Activated CD4-positive, alpha-beta memory T cell treated with anti-CD3 and anti-CD28 coated beads for 36 hours (primary cell): Measurements from ENCODE around the gene CRTC3. TPM values are rescaled to one million over a fixed set of nuclear protein-coding genes. Genes with fewer than 3 reads are reported as not detected.

Experiments used
- CTCF ChIA-PET: fragments of 350-600 bp; sonication (Branson Sonifier 250); formaldehyde crosslinking; loops from one replicate; lab custom pipeline; 2021; ENCODE audit warnings: antibody characterized with exemption, inconsistent platforms; lab: Charles Lee
- POLR2A ChIA-PET: fragments of 350-600 bp; sonication (Branson Sonifier 250); formaldehyde crosslinking; loops from one replicate; lab custom pipeline; 2021; ENCODE audit warnings: antibody characterized with exemption; lab: Charles Lee
- DNase-seq: peaks from one replicate; pipeline ENCODE4 v3.0.0-alpha.2; 2020
- H3K27ac Mint-ChIP-seq: one replicate; pipeline ENCODE4 v1.8.0; 2021; ENCODE audit warnings: mixed read lengths
- H3K27me3 Mint-ChIP-seq: one replicate; pipeline ENCODE4 v1.8.0; 2021; ENCODE audit warnings: mixed read lengths
- H3K36me3 Mint-ChIP-seq: one replicate; pipeline ENCODE4 v1.8.0; 2021; ENCODE audit warnings: mixed read lengths
- H3K4me1 Mint-ChIP-seq: one replicate; pipeline ENCODE4 v1.8.0; 2021; ENCODE audit warnings: low read depth, mixed read lengths
- H3K4me3 Mint-ChIP-seq: one replicate; pipeline ENCODE4 v1.8.0; 2021; ENCODE audit warnings: mild to moderate bottlenecking, mixed read lengths
- H3K9me3 Mint-ChIP-seq: one replicate; pipeline ENCODE4 v1.8.0; 2021; ENCODE audit warnings: mixed read lengths
- intact Hi-C: fragments of 100-400 bp; cut with micrococcal nuclease; formaldehyde crosslinking; loops from one replicate; pipeline ENCODE4 v1.15.1; 2023
- total RNA-seq, 2 experiments: library from RNA; stranded (reverse); gene quantifications; one replicate each; pipeline ENCODE4 v1.2.3, GENCODE V29; 2021

CRTC3 gene, protein sequence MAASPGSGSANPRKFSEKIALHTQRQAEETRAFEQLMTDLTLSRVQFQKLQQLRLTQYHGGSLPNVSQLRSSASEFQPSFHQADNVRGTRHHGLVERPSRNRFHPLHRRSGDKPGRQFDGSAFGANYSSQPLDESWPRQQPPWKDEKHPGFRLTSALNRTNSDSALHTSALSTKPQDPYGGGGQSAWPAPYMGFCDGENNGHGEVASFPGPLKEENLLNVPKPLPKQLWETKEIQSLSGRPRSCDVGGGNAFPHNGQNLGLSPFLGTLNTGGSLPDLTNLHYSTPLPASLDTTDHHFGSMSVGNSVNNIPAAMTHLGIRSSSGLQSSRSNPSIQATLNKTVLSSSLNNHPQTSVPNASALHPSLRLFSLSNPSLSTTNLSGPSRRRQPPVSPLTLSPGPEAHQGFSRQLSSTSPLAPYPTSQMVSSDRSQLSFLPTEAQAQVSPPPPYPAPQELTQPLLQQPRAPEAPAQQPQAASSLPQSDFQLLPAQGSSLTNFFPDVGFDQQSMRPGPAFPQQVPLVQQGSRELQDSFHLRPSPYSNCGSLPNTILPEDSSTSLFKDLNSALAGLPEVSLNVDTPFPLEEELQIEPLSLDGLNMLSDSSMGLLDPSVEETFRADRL
- total RNA-seq, result 10 to 100 TPM; 34.7 to 37.8 TPM

DNA sequence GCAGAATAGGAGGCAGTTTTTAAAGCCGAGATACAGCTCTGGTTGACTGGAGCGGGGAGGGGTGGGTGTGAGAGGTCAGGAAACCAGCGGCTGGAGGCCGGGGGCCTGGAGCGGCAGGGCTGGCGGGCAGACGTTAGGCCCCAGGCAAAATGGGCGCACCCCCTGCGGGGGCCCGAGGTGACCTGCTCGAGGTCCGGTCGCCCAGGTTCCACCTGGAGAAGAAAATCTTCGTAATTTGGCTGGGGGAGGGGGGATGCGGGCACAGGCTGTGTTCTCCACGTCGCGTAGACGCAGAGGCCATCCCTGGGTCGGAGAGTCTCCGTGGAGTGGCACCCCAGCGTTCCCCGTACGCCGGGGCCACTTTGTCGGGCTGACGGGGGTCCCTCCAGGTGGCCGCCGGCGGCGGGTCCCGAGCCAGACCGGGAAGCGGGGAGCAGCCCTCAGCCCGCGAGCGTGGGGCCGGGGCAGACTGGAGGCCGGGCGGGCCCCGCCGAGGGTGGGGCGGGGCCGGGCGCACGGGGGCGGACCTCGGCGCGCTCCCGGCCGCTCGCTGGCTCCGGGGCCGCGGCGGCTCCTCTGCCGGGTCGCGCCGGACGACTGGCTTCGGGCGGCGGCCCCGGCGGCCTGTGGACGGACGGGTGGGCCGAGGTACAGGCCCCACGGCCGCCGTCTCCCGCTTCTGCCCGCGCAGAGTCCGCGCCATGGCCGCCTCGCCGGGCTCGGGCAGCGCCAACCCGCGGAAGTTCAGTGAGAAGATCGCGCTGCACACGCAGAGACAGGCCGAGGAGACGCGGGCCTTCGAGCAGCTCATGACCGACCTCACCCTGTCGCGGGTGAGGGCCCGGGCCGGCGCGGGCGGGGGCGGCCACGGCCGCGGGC, at the start of gene CRTC3:
CRTC3 (plus strand) TSS at position 553 of the 879 bp plus-strand sequence; CDS start at position 702, 149 bp downstream.
- CTCF ChIA-PET, result interaction anchor here (0.7 to 2.3 kb wide), 4 partner anchors 10 to 406 kb away, joined by 3 to 12 read pairs (median 6); no protein-coding TSS in a partner anchor
- H3K9me3 Mint-ChIP-seq, result no peaks in the 10 kb centered on the region
- H3K27ac Mint-ChIP-seq, result peak within 1 kb of the TSS; percentile 81
- intact Hi-C loops, result loop anchor here (1.0 to 2.0 kb wide), 2 partner anchors 10 to 67 kb away; no protein-coding TSS in a partner anchor
- peak within 1 kb of the TSS; percentile 91 for H3K4me3 Mint-ChIP-seq
- H3K4me1 Mint-ChIP-seq, result peaks cover 39% of the 10 kb centered on the region
- peaks cover 8% of the 10 kb centered on the region for H3K36me3 Mint-ChIP-seq
- no peaks in the 10 kb centered on the region for H3K27me3 Mint-ChIP-seq
- POLR2A ChIA-PET, result interaction anchor here (0.9 to 2.1 kb wide), 8 partner anchors 10 to 374 kb away, joined by 3 to 16 read pairs (median 3); partner anchors contain the start of gene MAN2A2
- DNase-seq, result peak; percentile 64

DNA sequence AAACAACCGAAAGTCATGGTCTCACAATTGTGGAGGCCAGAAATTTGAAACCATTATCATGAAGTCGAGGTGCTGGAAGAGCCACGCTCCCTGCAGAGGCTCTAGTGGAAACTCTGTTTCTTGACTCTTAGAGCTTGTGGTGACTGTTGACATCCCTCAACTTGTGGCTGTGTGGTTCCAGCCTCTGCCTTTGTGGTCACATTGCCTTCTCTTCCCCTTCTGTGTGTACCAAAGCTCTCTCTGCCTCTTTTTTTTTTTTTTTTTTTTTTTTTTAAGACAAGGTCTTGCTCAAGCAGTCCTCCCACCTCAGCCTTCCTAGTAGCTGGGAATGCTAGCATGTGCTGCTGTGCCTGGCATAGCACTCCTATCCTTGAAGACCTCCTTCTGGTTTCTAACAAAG, 48.7 kb upstream of the CRTC3 start:
- CTCF ChIA-PET, result interaction anchor here (0.6 to 5.7 kb wide), 15 partner anchors 11 to 378 kb away, joined by 3 to 107 read pairs (median 7); no protein-coding TSS in a partner anchor
- Mint-ChIP-seq H3K27me3 (no peaks in the 10 kb centered on the region), H3K27ac (no peak overlapping the region), H3K4me1 (peaks cover 35% of the 10 kb centered on the region), H3K36me3 (peaks cover 57% of the 10 kb centered on the region), H3K4me3 (no peak overlapping the region), H3K9me3 (no peaks in the 10 kb centered on the region)
- DNase-seq, result peak; percentile 54
- intact Hi-C loops, result no loop called here
- POLR2A ChIA-PET, result no interaction called here

DNA sequence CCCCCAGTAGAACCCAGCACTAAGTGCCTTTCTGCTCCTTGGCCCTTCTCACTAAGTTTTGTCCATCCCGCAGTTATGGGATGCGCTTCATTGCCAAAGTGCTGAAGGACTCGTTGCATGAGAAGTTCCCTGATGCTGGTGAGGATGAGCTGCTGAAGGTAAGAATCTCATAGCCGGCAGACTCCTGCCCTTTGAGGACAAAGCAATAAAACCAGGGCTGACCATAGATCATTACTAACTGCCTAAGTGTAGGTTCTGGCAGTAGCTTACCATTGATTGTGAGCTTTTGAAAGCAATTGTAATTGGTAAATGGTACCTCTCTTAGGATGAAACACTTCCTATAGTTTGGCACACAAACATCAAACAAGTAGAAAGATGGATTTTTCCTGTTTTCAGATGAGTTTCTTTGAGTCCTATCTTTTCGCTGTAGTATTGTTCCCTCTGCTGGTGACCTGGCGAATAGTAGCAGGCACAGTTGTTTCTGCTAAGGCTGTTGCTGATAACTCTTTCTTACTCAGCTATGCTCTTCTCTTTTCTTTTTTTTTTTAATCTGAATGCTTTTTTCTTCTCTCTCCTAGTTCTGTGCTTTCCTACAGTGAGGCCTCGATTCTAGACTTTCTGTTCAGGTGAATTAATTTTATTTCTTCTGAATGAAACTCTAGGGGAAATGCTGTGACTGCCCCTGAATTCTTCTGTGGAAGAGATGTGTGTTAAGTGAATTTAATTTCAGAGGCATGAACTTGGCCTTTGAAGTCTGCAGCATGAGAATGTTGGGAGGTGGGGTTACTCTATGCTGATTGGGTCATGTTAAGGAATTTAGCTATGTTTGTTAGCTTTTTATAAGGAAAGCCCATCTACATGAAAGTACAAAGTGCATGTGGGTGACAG, 47.4 kb upstream of the CRTC3 start:
- H3K4me1 Mint-ChIP-seq, result peaks cover 30% of the 10 kb centered on the region
- intact Hi-C loops, result loop anchor here (1.0 kb wide), 2 partner anchors 120 to 162 kb away; no protein-coding TSS in a partner anchor
- H3K27me3 Mint-ChIP-seq, result no peaks in the 10 kb centered on the region
- H3K9me3 Mint-ChIP-seq, result no peaks in the 10 kb centered on the region
- CTCF ChIA-PET, result interaction anchor here (0.6 to 5.7 kb wide), 32 partner anchors 9 to 304 kb away, joined by 3 to 107 read pairs (median 5); partner anchors contain the start of gene ZNF774
- peaks cover 63% of the 10 kb centered on the region for H3K36me3 Mint-ChIP-seq
- peak; percentile 62 for DNase-seq
- H3K4me3 Mint-ChIP-seq, result no peak overlapping the region
- H3K27ac Mint-ChIP-seq, result peak overlapping the region; percentile 9
- POLR2A ChIA-PET, result no interaction called here

DNA sequence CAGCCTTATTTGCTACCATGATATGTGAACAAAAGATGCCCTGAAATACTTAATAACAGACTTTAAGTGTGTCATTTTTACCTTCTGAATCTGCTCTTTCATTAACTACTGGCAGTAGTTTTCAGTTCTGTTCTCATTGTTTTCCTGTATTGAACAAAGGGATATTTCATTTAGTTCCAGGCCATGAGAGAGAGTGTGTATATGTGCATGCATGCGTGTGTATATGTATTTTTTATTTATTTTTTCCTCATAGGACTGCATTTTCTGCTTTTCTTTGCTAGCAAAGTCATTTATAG, 46.8 kb upstream of the CRTC3 start:
- H3K4me1 Mint-ChIP-seq, result peaks cover 26% of the 10 kb centered on the region
- POLR2A ChIA-PET, result no interaction called here

GRCh38 chr15:90483637-90484036, 46.1 kb upstream of the CRTC3 start:
- Mint-ChIP-seq H3K27ac (no peak overlapping the region), H3K27me3 (no peaks in the 10 kb centered on the region), H3K4me1 (peaks cover 24% of the 10 kb centered on the region), H3K4me3 (no peak overlapping the region), H3K9me3 (no peaks in the 10 kb centered on the region), H3K36me3 (peaks cover 65% of the 10 kb centered on the region)
- CTCF ChIA-PET, result interaction anchor here (1.8 to 5.7 kb wide), 5 partner anchors 35 to 163 kb away, joined by 7 to 107 read pairs (median 13); no protein-coding TSS in a partner anchor
- POLR2A ChIA-PET, result no interaction called here
- intact Hi-C loops, result no loop called here
- DNase-seq, result no peak

More for the DNA sequence above, 46.8 kb upstream of the CRTC3 start:
- Mint-ChIP-seq H3K9me3 (no peaks in the 10 kb centered on the region), H3K36me3 (peaks cover 62% of the 10 kb centered on the region), H3K27me3 (no peaks in the 10 kb centered on the region), H3K4me3 (no peak overlapping the region), H3K27ac (no peak overlapping the region)
- no peak for DNase-seq
- intact Hi-C loops, result no loop called here
- CTCF ChIA-PET, result interaction anchor here (1.2 to 5.7 kb wide), 21 partner anchors 9 to 190 kb away, joined by 3 to 107 read pairs (median 7); partner anchors contain the start of gene ZNF774

DNA sequence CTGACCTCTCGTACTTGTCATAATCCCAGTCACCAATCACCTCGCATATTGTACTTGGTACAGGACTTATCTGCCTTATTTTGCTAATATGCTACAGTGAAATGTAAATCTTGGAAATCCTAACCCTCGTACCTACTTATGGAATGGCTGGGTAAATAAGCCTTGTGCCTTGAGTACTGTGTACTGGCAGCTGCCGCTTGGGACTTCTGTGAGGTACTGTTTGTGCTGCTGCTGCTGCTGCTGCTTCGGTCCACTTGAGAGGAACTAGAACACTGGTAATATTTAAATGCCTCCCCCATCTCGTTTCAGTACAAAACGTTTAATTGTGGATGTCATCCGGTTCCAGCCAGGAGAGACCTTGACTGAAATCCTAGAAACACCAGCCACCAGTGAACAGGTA, 42.5 kb upstream of the CRTC3 start:
- peaks cover 60% of the 10 kb centered on the region for H3K36me3 Mint-ChIP-seq
- no peak for DNase-seq
- intact Hi-C loops, result no loop called here
- no peaks in the 10 kb centered on the region for H3K27me3 Mint-ChIP-seq
- no peaks in the 10 kb centered on the region for H3K9me3 Mint-ChIP-seq
- CTCF ChIA-PET, result interaction anchor here (0.7 to 1.9 kb wide), 2 partner anchors 9 to 167 kb away, joined by 3 to 8 read pairs; no protein-coding TSS in a partner anchor
- POLR2A ChIA-PET, result no interaction called here
- H3K4me3 Mint-ChIP-seq, result no peak overlapping the region
- H3K27ac Mint-ChIP-seq, result no peak overlapping the region
- peaks cover 5% of the 10 kb centered on the region for H3K4me1 Mint-ChIP-seq

DNA sequence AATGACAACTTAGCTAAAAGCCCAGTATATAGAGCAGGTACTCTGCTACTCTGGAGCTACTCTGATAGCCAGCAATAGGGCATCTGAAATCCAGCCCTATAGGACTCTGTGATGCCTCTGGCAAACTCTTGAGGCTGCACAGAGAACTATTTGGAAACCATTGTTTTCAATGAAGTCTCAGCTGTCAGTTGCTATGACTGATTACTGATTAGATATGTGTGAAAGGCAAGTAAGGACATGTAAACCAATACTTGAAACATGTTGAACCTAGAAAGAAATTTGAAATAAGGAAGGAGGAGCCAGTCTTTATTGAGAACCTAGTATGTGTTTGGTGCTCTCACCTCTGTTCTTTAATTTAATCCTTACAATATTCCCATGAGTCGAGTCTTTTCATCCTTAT, 40.2 kb upstream of the CRTC3 start:
- no peak for DNase-seq
- H3K4me3 Mint-ChIP-seq, result no peak overlapping the region
- no peaks in the 10 kb centered on the region for H3K27me3 Mint-ChIP-seq
- H3K9me3 Mint-ChIP-seq, result no peaks in the 10 kb centered on the region
- ChIA-PET POLR2A (no interaction called here), CTCF (interaction anchor here (1.3 kb wide), 1 partner anchor 170 kb away, joined by 3 read pairs; no protein-coding TSS in a partner anchor)
- H3K27ac Mint-ChIP-seq, result no peak overlapping the region
- peaks cover 5% of the 10 kb centered on the region for H3K4me1 Mint-ChIP-seq
- H3K36me3 Mint-ChIP-seq, result peaks cover 59% of the 10 kb centered on the region
- intact Hi-C loops, result no loop called here

- H3K36me3 Mint-ChIP-seq, result peaks cover 58% of the 10 kb centered on the region
- no peak for DNase-seq
- ChIA-PET CTCF (interaction anchor here (0.9 to 1.3 kb wide), 2 partner anchors 128 to 170 kb away, joined by 3 read pairs; no protein-coding TSS in a partner anchor), POLR2A (no interaction called here)
- H3K27ac Mint-ChIP-seq, result no peak overlapping the region
- H3K4me1 Mint-ChIP-seq, result peaks cover 5% of the 10 kb centered on the region
- intact Hi-C loops, result loop anchor here (10.0 kb wide), 1 partner anchor 45 kb away; no protein-coding TSS in a partner anchor
- H3K27me3 Mint-ChIP-seq, result no peaks in the 10 kb centered on the region
- no peak overlapping the region for H3K4me3 Mint-ChIP-seq
- H3K9me3 Mint-ChIP-seq, result no peaks in the 10 kb centered on the region
These were observed 39.8 kb upstream of the CRTC3 start for GRCh38 chr15:90489944-90490343.

GRCh38 chr15:90493647-90494046, 36.1 kb upstream of the CRTC3 start:
- no peak for DNase-seq
- H3K4me3 Mint-ChIP-seq, result no peak overlapping the region
- POLR2A ChIA-PET, result no interaction called here
- intact Hi-C loops, result loop anchor here (10.0 kb wide), 1 partner anchor 49 kb away; no protein-coding TSS in a partner anchor
- peaks cover 3% of the 10 kb centered on the region for H3K4me1 Mint-ChIP-seq
- no peak overlapping the region for H3K27ac Mint-ChIP-seq
- no peaks in the 10 kb centered on the region for H3K9me3 Mint-ChIP-seq
- peaks cover 40% of the 10 kb centered on the region for H3K36me3 Mint-ChIP-seq
- H3K27me3 Mint-ChIP-seq, result no peaks in the 10 kb centered on the region
- CTCF ChIA-PET, result interaction anchor here (1.9 kb wide), 1 partner anchor 11 kb away, joined by 5 read pairs; no protein-coding TSS in a partner anchor

GRCh38 chr15:90495067-90495466, 34.7 kb upstream of the CRTC3 start:
- Mint-ChIP-seq H3K4me3 (no peak overlapping the region), H3K4me1 (peaks cover 3% of the 10 kb centered on the region), H3K27me3 (no peaks in the 10 kb centered on the region), H3K27ac (no peak overlapping the region), H3K9me3 (no peaks in the 10 kb centered on the region), H3K36me3 (peaks cover 43% of the 10 kb centered on the region)
- DNase-seq, result no peak
- POLR2A ChIA-PET, result no interaction called here
- CTCF ChIA-PET, result interaction anchor here (1.9 kb wide), 1 partner anchor 13 kb away, joined by 5 read pairs; no protein-coding TSS in a partner anchor
- intact Hi-C loops, result loop anchor here (10.0 kb wide), 1 partner anchor 50 kb away; no protein-coding TSS in a partner anchor
